ENCODE measurements around the gene HTR3B. TPM values are rescaled to one million over a fixed set of nuclear protein-coding genes. Genes with fewer than 3 reads are reported as not detected.

The HTR3B gene
- total RNA-seq, 3 donors from 2014 or later: not detected

DNA sequence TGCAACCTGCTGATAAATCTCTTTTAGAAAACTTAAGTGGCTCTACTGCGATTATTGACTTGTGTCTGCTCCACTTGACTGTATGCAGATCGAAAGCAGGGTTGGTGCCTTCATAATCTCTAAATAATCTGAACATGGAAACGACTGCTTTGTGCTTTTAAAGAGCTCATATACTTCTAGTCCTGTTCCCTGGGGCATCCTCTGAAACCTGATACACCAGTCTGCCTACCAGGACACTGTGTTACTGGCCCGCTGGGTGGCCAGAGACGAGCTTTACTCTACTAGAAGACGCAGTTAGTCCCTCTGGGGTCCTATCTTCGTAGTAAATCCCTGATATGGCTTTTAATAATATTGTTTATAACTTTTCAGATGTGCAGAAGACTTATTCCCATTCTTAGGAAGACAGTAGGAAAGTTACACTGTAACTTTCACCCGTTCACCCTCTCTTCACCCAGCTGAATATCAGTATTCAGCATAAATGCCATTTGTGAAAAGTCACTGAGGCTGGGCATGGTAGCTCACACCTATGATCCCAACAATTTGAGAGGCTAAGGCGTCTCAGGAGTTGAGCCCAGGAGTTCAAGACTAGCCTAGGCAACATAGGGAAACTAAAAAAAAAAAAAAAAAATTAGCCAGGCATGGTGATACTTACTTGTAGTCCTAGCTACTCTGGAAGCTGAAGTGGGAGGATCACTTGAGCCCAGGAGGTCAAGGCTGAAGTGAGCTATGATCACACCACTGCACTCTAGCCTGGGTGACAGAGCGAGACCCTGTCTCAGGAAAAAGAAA lies 9.0 kb upstream of the HTR3B start:
- intact Hi-C loops (cut with DNase I, micrococcal nuclease): loop anchor here in 1 of 2 donors (5.0 kb wide), 1 partner anchor 367 kb away; no protein-coding TSS in a partner anchor
- Histone ChIP-seq H3K9me3 (no peaks in the 10 kb centered on the region), H3K4me1 (ENCODE audit: low read depth) (peaks cover 3% of the 10 kb centered on the region), H3K4me3 (no peak overlapping the region), H3K36me3 (ENCODE audit: low read depth) (no peaks in the 10 kb centered on the region)
- no peak for DNase-seq
- no peak for ATAC-seq
- TF ChIP-seq, protein P1, sequence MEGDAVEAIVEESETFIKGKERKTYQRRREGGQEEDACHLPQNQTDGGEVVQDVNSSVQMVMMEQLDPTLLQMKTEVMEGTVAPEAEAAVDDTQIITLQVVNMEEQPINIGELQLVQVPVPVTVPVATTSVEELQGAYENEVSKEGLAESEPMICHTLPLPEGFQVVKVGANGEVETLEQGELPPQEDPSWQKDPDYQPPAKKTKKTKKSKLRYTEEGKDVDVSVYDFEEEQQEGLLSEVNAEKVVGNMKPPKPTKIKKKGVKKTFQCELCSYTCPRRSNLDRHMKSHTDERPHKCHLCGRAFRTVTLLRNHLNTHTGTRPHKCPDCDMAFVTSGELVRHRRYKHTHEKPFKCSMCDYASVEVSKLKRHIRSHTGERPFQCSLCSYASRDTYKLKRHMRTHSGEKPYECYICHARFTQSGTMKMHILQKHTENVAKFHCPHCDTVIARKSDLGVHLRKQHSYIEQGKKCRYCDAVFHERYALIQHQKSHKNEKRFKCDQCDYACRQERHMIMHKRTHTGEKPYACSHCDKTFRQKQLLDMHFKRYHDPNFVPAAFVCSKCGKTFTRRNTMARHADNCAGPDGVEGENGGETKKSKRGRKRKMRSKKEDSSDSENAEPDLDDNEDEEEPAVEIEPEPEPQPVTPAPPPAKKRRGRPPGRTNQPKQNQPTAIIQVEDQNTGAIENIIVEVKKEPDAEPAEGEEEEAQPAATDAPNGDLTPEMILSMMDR (IDR thresholded peaks at IDR 0.05): no peak

DNA sequence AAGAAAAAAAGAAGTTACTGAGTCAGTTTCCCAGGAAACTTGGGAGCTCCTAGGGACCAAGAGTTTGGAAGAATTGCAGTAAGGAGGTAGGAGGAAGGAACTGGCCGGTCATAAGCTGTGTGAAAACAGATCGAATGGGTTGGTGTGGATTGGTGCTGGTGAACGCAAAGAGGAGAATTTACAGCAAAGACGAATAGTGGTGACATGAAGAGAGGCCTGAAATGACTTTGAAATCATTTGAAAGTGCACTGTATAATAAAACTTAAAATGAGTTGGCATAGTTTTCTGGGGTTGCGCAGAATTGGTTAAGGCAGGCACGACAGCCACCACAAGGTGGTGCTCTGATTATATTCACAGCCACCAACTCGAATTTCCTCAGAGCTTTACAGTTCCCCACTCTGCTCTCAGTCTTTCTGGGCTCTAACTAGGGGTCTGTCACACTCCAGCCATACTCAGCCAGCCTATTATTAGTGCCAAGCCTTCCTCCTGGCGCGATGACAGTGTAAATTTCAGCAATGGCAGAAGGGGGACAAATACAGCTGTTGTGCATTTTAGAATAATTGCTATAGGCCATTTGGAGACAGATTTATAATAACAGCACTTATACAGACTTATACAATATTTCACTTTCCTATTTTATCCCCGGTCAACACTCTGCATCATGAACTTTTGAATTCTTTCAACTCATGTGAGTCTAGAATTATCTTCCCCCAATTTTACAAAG lies 8.3 kb upstream of the HTR3B start:
- TF ChIP-seq, protein P1 (IDR thresholded peaks at IDR 0.05): peak; percentile 81
- H3K9me3 ChIP-seq: no peaks in the 10 kb centered on the region
- ATAC-seq (peak; percentile 74), DNase-seq (peak in 2 of 3 donors; percentile 33 to 78)
- peaks cover 3% of the 10 kb centered on the region for H3K4me1 ChIP-seq (ENCODE audit: low read depth)
- intact Hi-C loops (cut with DNase I, micrococcal nuclease): loop anchor here in 1 of 2 donors (5.0 kb wide), 1 partner anchor 366 kb away; no protein-coding TSS in a partner anchor
- H3K4me3 ChIP-seq: no peak overlapping the region
- no peaks in the 10 kb centered on the region for H3K36me3 ChIP-seq (ENCODE audit: low read depth)

DNA sequence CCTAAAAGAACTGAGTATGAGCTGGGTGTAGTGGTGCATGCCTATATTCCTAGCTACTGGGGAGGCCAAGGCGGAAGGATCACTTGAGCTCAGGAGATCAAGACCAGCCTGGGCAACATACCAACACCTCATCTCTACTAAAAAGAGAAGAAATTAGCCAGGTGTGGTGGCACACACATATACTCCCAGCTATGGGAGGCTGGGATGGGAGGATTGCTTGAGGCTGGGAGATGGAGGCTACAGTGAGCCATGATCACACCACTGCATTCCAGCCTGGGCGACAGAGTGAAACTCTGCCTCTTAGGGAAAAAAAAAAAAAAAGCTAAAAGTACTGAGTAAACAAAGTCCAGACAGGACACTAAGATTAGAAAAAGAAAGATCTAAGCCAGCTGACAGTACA lies 3.5 kb upstream of the HTR3B start:
- no peak for ATAC-seq
- intact Hi-C loops (cut with DNase I, micrococcal nuclease): no loop called here
- no peaks in the 10 kb centered on the region for H3K36me3 ChIP-seq (ENCODE audit: low read depth)

DNA sequence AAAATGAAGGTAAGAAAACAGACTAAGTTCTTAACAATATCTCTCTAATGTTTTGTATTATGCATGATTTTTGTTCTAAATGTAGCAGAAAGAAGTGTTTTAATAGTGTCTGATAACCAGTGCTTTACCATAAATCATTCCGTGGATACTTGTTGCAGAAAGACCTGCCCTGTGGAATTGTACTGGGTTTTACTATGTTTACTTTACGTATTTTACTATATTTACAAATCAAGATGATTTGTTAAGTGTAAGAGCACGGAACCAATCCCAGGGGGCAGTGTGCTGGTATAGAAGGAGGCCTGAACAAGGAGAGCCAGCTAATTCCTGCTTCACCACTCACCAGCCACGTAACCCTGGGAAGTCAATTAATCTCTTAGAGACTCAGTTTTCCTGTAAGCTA lies 1.4 kb downstream of the HTR3B start:
- DNase-seq: peak in 2 of 3 donors; percentile 51 to 68
- TF ChIP-seq, protein P1 (IDR thresholded peaks at IDR 0.05): no peak
- Histone ChIP-seq H3K4me1 (ENCODE audit: low read depth) (peaks cover 6% of the 10 kb centered on the region), H3K36me3 (ENCODE audit: low read depth) (no peaks in the 10 kb centered on the region), H3K9me3 (no peaks in the 10 kb centered on the region), H3K4me3 (no peak overlapping the region)
- ATAC-seq: peak; percentile 95
- intact Hi-C loops (cut with DNase I, micrococcal nuclease): no loop called here

More for the DNA sequence above, 3.5 kb upstream of the HTR3B start:
- DNase-seq: no peak
- H3K4me3 ChIP-seq: no peak overlapping the region
- TF ChIP-seq, protein P1 (IDR thresholded peaks at IDR 0.05): no peak
- H3K4me1 ChIP-seq (ENCODE audit: low read depth): peaks cover 8% of the 10 kb centered on the region
- no peaks in the 10 kb centered on the region for H3K9me3 ChIP-seq

DNA sequence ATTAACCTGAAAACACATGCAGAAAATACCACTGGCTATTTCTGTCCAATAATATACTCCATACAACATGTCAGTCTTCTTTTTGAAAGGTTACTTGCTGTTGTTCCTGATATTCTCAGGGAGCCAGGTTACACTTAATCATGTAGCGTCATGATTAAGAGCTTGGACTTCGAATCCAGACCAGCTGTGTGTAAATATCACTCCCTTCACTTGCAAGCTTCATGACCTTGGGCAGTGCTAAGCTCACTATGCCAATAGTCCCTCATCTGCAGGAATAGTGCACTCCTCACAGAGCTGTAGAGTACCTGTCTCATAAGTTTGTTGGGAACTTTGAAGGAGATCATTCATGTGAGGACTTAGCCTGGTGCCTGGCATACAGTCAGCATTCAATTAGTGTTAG lies 1.9 kb downstream of the HTR3B start:
- peak in 1 of 3 donors; percentile 16 for DNase-seq
- no peak overlapping the region for H3K4me3 ChIP-seq
- ATAC-seq: peak; percentile 77
- peaks cover 6% of the 10 kb centered on the region for H3K4me1 ChIP-seq (ENCODE audit: low read depth)
- H3K9me3 ChIP-seq: no peaks in the 10 kb centered on the region
- intact Hi-C loops (cut with DNase I, micrococcal nuclease): no loop called here
- H3K36me3 ChIP-seq (ENCODE audit: low read depth): no peaks in the 10 kb centered on the region
- TF ChIP-seq, protein P1 (IDR thresholded peaks at IDR 0.05): no peak

Data from mucosa of descending colon (tissue), 3 donors.